Measurements from ENCODE around the gene MRRF.

GRCh38 chr9:122378236-122378635 lies 113.6 kb downstream of the MRRF start:
- TF ChIP-seq EZH2 (IDR thresholded peaks at IDR 0.05; ENCODE audit: insufficient read depth, poor library complexity, severe bottlenecking), result no peak
- no peak for TF ChIP-seq EZH2phosphoT487 (IDR thresholded peaks at IDR 0.05; ENCODE audit: insufficient read depth, low read depth)
